ENCODE results near the gene CACUL1. TPM values are rescaled to one million over a fixed set of nuclear protein-coding genes. Genes with fewer than 3 reads are reported as not detected.

CACUL1 gene
- polyA plus RNA-seq, 1 donor = 19.7 TPM

- no peak for DNase-seq (ENCODE audit: low read depth)
These were observed 116.1 kb downstream of the CACUL1 start for GRCh38 chr10:118638680-118639079.

GRCh38 chr10:118635674-118636402 is 118.9 kb downstream of the CACUL1 start:
- no peak for DNase-seq (ENCODE audit: low read depth)

GRCh38 chr10:118633786-118634185 is 121.0 kb downstream of the CACUL1 start:
- DNase-seq (ENCODE audit: low read depth) = no peak

- no peak for DNase-seq (ENCODE audit: low read depth)
These were observed 125.6 kb downstream of the CACUL1 start for GRCh38 chr10:118629211-118629610.

- no peak for DNase-seq (ENCODE audit: low read depth)
These were observed 126.4 kb downstream of the CACUL1 start for GRCh38 chr10:118628397-118628796.

- DNase-seq (ENCODE audit: low read depth) = no peak
These were observed 127.8 kb downstream of the CACUL1 start for GRCh38 chr10:118626953-118627352.

Other genes with a start within 250 kb of the CACUL1 start
- gene PRLHR, start 159.3 kb downstream of the CACUL1 start, polyA plus RNA-seq (ENCODE audit: insufficient read length) = not detected

All from forelimb muscle (tissue), 1 donor.